ENCODE data around the gene ACR. TPM values are rescaled to one million over a fixed set of nuclear protein-coding genes. Genes with fewer than 3 reads are reported as not detected.

ACR gene
- total RNA-seq: 0.43 TPM
- long read RNA-seq: 0 reads

DNA sequence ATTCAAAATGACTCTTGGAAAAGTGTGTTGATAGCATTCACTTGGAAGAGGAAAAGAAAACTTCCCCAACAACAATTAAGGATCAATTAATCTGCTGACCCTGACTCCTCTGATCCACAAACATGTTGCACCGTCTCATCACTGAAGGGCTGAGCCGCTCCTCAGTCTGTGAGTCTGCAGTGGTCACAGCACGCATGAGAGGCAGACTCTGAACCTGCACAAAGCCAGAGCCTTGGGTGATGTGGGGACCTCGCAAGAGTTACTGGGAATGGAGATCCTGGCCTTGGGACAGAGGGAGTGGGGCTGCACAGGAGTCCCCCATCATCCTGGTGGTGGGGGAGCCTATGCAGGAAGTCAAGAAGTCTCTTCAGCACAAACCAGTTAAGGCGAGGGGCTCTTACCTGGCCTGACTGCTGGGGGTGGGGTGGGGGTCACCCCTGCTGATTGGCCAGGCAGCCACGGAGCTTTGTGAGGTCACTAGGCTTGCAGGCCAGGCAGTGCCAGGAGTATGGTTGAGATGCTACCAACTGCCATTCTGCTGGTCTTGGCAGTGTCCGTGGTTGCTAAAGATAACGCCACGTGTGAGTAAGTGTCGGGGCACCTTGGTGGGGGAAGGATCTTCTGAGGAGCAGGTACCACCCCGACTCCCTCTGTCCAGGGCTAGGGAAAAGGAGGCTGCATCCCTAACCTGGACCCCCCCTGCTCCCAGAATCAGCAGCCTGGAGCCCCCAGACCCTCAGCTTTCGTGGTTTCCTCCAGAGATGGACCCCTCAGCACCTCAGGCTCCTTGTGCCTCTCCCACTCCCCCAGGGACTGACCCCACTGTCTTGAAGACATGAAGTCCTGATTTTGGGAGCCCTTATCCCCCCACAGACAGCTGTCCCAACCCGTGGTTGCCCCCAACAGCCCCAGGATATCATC lies at the start of gene ACR:
TSS of gene ACR (plus strand) at position 477 of the 921 bp plus-strand sequence. CDS start at position 509, 32 bp downstream.
- DNase-seq (no peak), ATAC-seq (ENCODE audit: poor library complexity) (no peak)
- intact Hi-C loops (cut with DNase I): no loop called here

GRCh38 chr22:50688448-50688847 lies 49.6 kb upstream of the ACR start:
- ATAC-seq (ENCODE audit: poor library complexity) (no peak), DNase-seq (no peak)
- intact Hi-C loops (cut with DNase I): no loop called here

DNA sequence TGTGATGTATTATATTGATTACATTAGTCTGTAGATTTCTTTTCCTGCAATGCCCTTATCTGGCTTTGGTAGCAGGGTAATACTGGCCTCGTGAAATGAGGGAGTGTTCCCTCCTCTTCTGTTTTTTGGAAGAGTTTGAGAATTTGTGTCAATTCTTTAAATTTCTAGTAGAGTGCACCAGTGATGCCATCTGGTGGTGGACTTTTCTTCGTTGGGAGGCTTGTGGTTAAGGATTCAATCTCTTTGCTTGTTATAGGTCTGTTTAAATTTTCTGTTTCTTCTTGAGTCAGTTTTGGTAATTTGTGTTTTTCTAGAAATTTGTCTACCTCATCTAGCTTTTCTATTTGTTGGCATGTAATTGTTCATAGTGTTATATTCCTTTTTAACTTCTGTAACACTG lies 46.5 kb upstream of the ACR start:
- intact Hi-C loops (cut with DNase I): no loop called here
- DNase-seq (no peak), ATAC-seq (ENCODE audit: poor library complexity) (no peak)

GRCh38 chr22:50693462-50693861 lies 44.5 kb upstream of the ACR start:
- DNase-seq (no peak), ATAC-seq (ENCODE audit: poor library complexity) (no peak)
- intact Hi-C loops (cut with DNase I): no loop called here

DNA sequence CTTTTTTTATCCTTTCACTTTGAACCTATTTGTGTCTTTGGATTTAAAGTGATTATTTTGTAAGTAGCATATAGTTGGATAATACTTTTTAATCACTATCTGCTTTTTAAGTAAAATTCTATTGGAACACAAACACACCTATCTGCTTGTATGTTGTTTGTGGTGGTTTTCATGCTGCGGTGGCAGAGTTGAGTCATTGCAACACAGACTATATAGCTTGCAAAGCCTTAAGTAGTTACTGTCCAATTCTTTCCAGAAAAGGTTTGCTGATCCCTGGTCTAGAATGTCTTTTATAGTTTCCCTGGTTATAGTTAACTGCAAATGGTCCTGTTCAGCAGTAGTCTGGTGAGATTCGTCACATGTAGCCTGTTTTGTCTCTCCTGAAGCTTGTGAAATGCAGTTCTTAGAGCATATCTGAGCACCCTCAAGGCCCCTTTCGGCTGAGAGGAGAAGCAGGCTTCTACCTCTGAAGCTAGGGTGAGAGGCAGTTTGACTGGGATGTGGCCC lies 43.9 kb upstream of the ACR start:
- intact Hi-C loops (cut with DNase I): no loop called here
- DNase-seq (no peak), ATAC-seq (ENCODE audit: poor library complexity) (no peak)

- DNase-seq (peak; percentile 26), ATAC-seq (ENCODE audit: poor library complexity) (no peak)
- intact Hi-C loops (cut with DNase I): no loop called here
Measured at GRCh38 chr22:50694766-50695420, 43.1 kb upstream of the ACR start.

- intact Hi-C loops (cut with DNase I): no loop called here
- ATAC-seq (ENCODE audit: poor library complexity) (no peak), DNase-seq (peak; percentile 27)
Measured at GRCh38 chr22:50695421-50696250, 42.4 kb upstream of the ACR start.

- DNase-seq (no peak), ATAC-seq (ENCODE audit: poor library complexity) (no peak)
- intact Hi-C loops (cut with DNase I): no loop called here
Measured at GRCh38 chr22:50696251-50696798, 41.7 kb upstream of the ACR start.

GRCh38 chr22:50696799-50697561 lies 41.0 kb upstream of the ACR start:
- ATAC-seq (ENCODE audit: poor library complexity) (peak; percentile 81), DNase-seq (peak; percentile 41)
- intact Hi-C loops (cut with DNase I): no loop called here

- intact Hi-C loops (cut with DNase I): no loop called here
- peak; percentile 40 for DNase-seq
- ATAC-seq (ENCODE audit: poor library complexity): no peak
Measured at GRCh38 chr22:50697667-50698506, 40.1 kb upstream of the ACR start.

GRCh38 chr22:50698546-50698945 lies 39.5 kb upstream of the ACR start:
- intact Hi-C loops (cut with DNase I): no loop called here
- ATAC-seq (ENCODE audit: poor library complexity) (no peak), DNase-seq (peak; percentile 38)

DNA sequence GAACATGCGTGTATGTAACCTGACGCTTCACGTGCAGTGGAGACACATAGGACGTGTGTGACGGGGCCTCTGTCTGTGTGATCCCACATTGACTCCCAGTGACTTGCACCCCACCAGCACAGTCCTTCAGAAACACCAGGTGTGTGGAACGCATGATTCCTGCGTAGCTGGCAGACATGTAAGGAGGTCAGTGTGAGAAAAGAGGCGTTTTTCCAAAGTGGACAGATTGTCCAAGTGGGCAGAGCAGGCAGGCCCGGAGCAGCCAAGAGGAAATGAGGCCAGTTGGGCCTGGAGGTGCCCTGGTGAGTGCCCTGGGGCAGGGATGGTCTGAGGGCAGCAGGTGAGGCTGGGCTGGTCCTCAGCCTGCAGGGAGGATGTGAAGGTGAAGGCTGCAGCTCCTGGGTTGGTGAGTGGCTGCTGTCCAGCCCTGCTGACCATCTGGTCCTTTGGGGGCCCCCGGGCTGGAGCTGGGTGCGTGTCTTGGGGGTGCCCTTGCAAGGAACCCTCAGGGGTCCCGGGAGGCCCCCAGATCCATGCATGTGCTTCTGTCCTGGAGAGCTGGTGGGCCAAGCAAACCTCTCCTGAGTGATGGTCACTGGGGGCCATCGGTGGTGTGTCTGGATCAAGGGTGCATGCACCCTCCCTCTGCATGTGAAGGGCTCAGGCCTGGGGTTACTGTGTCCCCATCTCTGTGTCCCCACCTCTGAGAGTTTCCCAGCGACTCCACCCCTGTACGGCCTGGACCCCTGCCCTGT lies 38.8 kb upstream of the ACR start:
- DNase-seq (peak; percentile 33), ATAC-seq (ENCODE audit: poor library complexity) (no peak)
- intact Hi-C loops (cut with DNase I): no loop called here

- intact Hi-C loops (cut with DNase I): no loop called here
- DNase-seq: peak; percentile 27
Measured at GRCh38 chr22:50699756-50700386, 38.1 kb upstream of the ACR start.

DNA sequence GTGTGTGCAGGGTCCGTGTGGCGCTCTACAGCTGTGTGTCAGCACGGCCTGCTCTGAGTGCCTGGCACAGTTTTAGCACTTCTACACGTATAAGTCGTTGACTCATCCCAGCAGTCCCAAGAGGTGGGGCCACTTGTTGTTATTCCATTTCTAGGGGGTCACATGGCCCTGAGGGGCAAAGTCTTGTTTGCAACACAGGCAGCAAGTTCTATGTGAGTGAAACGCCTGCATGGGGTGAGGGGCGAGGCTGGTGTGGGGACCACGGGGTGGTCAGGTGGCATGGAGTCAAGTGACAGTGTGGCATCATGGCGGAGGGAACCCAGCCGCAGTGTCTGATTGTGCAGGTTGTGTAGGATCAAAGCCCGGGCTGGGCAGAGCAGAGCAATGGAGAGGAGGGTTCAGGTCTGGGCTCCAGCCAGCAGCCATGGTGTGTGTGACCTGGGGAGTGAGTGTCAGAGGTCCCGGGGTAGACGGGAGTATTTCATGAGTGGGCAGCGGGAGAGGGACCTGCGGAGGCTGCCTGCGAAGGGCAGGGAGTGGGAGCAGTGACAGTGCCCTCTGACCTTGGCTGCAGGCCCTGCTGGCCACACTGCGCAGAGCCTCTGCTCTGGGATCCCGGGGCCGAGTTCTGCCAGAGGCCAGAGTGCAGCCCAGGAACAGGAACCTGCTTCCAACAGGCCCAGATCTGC lies 37.5 kb upstream of the ACR start:
- no peak for ATAC-seq (ENCODE audit: poor library complexity)

More at GRCh38 chr22:50699756-50700386, 38.1 kb upstream of the ACR start:
- ATAC-seq (ENCODE audit: poor library complexity): no peak

DNA sequence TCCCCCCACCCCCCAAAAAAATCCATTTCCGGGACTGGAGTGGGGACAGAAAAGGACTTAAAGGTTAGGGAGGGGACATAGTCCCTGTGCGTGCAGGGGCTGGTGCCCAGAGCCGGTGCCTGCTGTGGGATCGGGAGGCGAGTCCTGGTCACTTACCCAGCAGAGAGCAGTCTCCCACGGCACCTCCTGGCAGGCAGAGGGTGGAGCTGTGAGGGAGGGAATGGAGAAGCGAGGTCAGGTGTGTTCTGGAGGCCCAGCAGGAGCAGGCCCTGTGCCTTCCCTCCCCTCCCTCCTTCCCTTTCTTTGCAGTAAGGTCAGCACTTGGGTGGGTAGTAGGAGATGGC lies 37.0 kb upstream of the ACR start:
- ATAC-seq (ENCODE audit: poor library complexity) (no peak), DNase-seq (peak; percentile 33)
- intact Hi-C loops (cut with DNase I): no loop called here

More for the DNA sequence above, 37.5 kb upstream of the ACR start:
- intact Hi-C loops (cut with DNase I): no loop called here
- peak; percentile 35 for DNase-seq

All from Right ventricle myocardium superior (tissue), 1 donor.